Dendritic cell treated with granulocyte-macrophage colony-stimulating factor and Interleukin-4, amounts not matched to agents 40 ng/mL and 50 ng/mL, for 4 days (primary cell): ENCODE results near the gene TXN2.
"Not testable (repeated sequence)": the region's sequence is repeated elsewhere in the genome, so short reads cannot be mapped to it uniquely, and the experiment has no call there.

Source experiments
- H3K27ac Mint-ChIP-seq: one replicate; pipeline ENCODE4 v1.8.0; 2022; ENCODE audit warnings: mild to moderate bottlenecking, mixed read lengths
- H3K27me3 Mint-ChIP-seq: one replicate; pipeline ENCODE4 v1.8.0; 2022; ENCODE audit warnings: mild to moderate bottlenecking, mixed read lengths
- H3K36me3 Mint-ChIP-seq: one replicate; pipeline ENCODE4 v1.8.0; 2022; ENCODE audit warnings: low read depth, mixed read lengths
- H3K4me1 Mint-ChIP-seq: one replicate; pipeline ENCODE4 v1.8.0; 2022; ENCODE audit warnings: low read depth, mixed read lengths
- H3K4me3 Mint-ChIP-seq: one replicate; pipeline ENCODE4 v1.8.0; 2022; ENCODE audit warnings: mild to moderate bottlenecking, moderate library complexity, mixed read lengths
- H3K9me3 Mint-ChIP-seq: one replicate; pipeline ENCODE4 v1.8.0; 2022; ENCODE audit warnings: mixed read lengths
- intact Hi-C: fragments of 100-400 bp; cut with micrococcal nuclease; formaldehyde crosslinking; loops from one replicate; pipeline ENCODE4 v1.15.0; 2022

The TXN2 gene

GRCh38 chr22:36455571-36456463, 25.6 kb downstream of the TXN2 start:
- Mint-ChIP-seq H3K4me1 (peaks cover 46% of the 10 kb centered on the region), H3K27ac (peak overlapping the region; percentile 42), H3K27me3 (peaks cover 2% of the 10 kb centered on the region), H3K9me3 (no peaks in the 10 kb centered on the region), H3K4me3 (peak overlapping the region; percentile 20), H3K36me3 (no peaks in the 10 kb centered on the region)
- intact Hi-C loops: no loop called here

DNA sequence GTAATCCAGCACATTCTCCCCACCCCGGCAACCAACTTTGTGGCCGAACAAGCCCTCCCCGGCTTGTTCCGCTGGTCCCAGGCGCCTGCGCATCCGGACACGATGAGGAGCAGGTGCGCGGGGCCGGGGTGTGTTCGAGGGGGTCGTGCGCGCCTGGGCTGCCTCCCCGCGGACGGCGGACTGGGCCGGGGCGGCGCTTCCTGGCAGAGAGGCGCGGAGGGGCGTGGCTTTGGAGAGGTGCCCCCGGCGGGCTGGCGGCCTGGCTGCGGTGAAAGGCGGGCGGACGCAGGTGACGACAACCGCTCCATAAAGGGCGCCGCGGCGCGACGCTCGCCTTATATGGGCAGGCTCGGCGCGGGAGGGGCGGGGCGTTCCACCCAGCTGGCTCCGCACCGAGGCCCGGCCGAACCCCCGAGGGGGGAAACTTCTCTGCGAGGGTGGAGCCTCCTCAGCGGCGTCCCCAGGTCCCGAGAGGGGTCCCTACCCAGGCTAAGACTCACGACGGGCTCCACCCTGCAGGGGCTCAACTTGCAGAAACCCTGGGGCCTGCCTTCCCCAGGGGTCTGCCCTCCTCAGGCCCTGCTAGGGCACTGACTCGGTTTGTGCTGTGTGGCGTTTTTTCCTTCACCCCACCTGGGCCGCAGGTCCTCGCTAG, 26.4 kb downstream of the TXN2 start:
- Mint-ChIP-seq H3K4me3 (peak overlapping the region; percentile 68), H3K9me3 (no peaks in the 10 kb centered on the region), H3K27me3 (peaks cover 2% of the 10 kb centered on the region), H3K4me1 (peaks cover 47% of the 10 kb centered on the region), H3K27ac (peak overlapping the region; percentile 68), H3K36me3 (no peaks in the 10 kb centered on the region)
- intact Hi-C loops: loop anchor here (5.0 kb wide), 2 partner anchors 68 to 123 kb away; partner anchors contain the start of gene MYH9

DNA sequence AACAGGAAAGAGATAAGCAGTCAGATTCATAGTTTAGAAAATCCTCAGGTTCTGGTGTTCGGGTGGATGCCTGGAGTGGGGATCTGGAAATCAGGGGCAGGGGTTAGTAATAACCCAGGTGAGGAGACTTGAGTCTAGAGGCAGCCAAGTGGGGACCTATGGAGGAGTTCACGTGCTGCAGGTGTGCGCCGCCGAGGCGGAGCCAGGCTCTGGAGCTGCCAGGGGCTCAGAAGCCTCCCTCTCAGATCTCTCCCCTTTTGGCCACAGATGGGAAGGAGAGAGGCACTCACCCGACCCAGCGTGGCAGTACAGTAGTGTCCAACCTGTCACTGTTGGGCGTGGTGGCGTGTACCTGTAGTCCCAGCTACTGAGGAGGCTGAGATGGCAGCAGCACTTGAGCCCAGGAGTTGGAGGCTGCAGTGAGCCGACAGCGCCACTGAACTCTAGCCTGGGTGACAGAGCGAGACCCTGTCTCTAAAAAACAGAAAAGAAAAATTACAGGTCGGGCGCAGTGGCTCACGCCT, 27.5 kb downstream of the TXN2 start:
- Mint-ChIP-seq H3K4me1 (peaks cover 59% of the 10 kb centered on the region), H3K27me3 (peaks cover 2% of the 10 kb centered on the region), H3K27ac (no peak overlapping the region), H3K36me3 (no peaks in the 10 kb centered on the region), H3K4me3 (peak overlapping the region; percentile 68), H3K9me3 (no peaks in the 10 kb centered on the region)
- intact Hi-C loops: loop anchor here (5.0 kb wide), 2 partner anchors 67 to 122 kb away; partner anchors contain the start of gene MYH9

DNA sequence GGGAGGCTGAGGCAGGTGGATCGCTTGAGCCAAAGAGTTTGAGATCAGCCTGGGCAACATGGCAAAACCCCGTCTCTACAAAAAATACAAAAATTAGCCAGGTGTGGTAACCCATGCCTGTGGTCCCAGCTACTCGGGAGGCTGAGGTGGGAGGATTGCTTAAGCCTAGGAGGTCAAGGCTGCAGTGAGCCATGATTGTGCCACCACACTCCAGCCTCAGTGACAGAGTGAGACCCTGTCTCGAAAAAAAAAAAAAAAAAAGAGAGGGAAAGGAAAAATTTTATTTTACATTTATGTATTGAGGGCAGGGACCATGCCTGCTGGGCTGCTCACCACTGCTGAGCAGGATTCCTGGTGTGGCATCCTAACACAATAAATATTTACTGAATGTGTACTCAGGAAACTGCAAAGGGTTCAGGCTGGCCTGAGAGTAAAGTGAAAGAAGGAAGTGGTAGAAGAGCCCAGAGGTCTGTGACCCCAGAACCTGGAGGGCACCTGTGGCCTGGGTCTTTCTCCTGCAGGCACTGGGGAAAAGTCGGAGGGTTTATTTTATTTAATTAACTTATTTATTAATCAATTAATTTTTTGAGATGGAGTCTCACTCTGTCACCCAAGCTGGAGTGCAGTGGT, 28.3 kb downstream of the TXN2 start:
- intact Hi-C loops: loop anchor here (5.0 kb wide), 2 partner anchors 66 to 121 kb away; partner anchors contain the start of gene MYH9
- not testable (repeated sequence) for H3K4me3 Mint-ChIP-seq, H3K27ac Mint-ChIP-seq, H3K27me3 Mint-ChIP-seq, H3K36me3 Mint-ChIP-seq, H3K9me3 Mint-ChIP-seq
- peaks cover 62% of the 10 kb centered on the region for H3K4me1 Mint-ChIP-seq

DNA sequence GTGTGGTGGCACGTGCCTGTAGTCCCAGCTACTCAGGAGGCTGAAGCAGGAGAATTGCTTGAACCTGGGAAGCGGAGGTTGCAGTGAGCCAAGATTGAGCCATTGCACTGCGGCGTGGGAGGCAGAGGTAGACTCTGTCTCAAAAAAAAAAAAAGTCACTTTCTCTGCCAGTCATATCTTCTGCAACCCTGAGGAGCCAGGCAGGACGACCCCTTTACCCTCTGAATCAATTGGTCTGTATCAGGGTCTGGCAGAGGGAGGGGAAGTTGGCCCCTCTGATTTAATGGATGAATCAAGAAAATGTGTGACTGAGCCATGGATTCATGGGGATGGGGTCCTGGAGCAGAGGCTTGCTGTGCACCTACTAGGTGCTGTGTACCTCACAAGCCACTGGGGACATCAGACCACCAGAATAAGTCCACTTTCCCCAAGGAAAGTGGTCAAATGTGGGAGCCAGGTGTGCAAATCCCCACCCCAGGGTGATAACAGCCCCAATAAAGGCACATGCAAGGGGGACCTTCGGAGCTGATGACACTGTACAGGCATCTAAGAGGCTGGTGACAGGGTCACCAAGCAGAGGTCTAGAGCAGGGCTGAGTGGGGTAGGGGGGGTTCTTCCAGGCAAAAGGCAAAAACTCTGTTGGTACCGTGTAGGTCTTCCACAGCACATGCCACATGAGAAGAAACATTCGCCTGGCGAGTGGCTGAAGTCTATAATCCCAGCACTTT, 29.0 kb downstream of the TXN2 start:
- no peak overlapping the region for H3K4me3 Mint-ChIP-seq
- H3K9me3 Mint-ChIP-seq: no peaks in the 10 kb centered on the region
- peak overlapping the region; percentile 77 for H3K27ac Mint-ChIP-seq
- intact Hi-C loops: loop anchor here (5.0 kb wide), 2 partner anchors 65 to 120 kb away; partner anchors contain the start of gene MYH9
- no peaks in the 10 kb centered on the region for H3K36me3 Mint-ChIP-seq
- peaks cover 61% of the 10 kb centered on the region for H3K4me1 Mint-ChIP-seq
- H3K27me3 Mint-ChIP-seq: peaks cover 2% of the 10 kb centered on the region

DNA sequence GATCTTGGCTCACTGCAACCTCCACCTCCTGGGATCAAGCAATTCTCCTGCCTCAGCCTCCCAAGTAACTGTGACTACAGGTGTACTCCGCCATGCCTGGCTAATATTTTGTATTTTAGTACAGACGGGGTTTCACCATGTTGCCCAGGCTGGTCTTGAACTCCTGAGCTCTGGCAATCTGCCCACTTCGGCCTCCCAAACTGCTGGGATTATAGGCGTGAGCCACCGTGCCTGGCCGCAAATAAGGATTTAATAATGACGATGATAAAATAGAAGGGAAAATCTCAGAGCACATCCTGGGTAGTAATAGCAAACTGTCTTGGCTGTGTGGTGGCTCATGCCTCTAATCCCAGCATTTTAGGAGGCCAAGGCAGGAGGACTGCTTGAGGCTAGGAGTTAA, 30.5 kb downstream of the TXN2 start:
- H3K9me3 Mint-ChIP-seq, H3K4me3 Mint-ChIP-seq, H3K27me3 Mint-ChIP-seq, H3K36me3 Mint-ChIP-seq: not testable (repeated sequence)
- peak overlapping the region; percentile 77 for H3K27ac Mint-ChIP-seq
- intact Hi-C loops: loop anchor here (5.0 kb wide), 2 partner anchors 64 to 119 kb away; partner anchors contain the start of gene MYH9
- H3K4me1 Mint-ChIP-seq: peaks cover 57% of the 10 kb centered on the region

GRCh38 chr22:36449596-36450175, 31.8 kb downstream of the TXN2 start:
- H3K36me3 Mint-ChIP-seq: no peaks in the 10 kb centered on the region
- no peaks in the 10 kb centered on the region for H3K27me3 Mint-ChIP-seq
- H3K4me3 Mint-ChIP-seq: no peak overlapping the region
- intact Hi-C loops: loop anchor here (5.0 kb wide), 2 partner anchors 62 to 117 kb away; partner anchors contain the start of gene MYH9
- no peaks in the 10 kb centered on the region for H3K9me3 Mint-ChIP-seq
- H3K4me1 Mint-ChIP-seq: peaks cover 62% of the 10 kb centered on the region
- H3K27ac Mint-ChIP-seq: peak overlapping the region; percentile 27

DNA sequence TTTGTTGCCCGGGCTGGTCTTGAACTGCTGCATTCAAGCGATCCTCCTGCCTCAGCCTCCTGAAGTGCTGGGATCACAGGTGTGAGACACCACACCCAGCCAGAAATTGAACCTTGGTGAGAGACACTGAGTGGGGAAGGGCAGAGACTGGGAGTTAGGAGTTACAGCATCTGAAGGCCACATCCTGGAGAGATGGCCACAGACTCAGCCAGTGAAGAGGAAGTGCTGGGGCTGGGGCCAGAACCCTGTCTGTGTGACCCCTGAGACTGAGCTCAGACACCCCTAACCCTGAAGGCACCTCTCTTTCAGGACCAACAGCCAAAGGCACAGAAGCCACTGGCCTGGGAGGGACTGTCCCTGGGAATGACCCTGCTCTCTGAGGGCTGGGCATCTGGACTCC, 33.8 kb downstream of the TXN2 start:
- no peaks in the 10 kb centered on the region for H3K27me3 Mint-ChIP-seq
- no peaks in the 10 kb centered on the region for H3K9me3 Mint-ChIP-seq
- no peak overlapping the region for H3K27ac Mint-ChIP-seq
- H3K4me3 Mint-ChIP-seq: no peak overlapping the region
- intact Hi-C loops: no loop called here
- H3K36me3 Mint-ChIP-seq: no peaks in the 10 kb centered on the region
- peaks cover 67% of the 10 kb centered on the region for H3K4me1 Mint-ChIP-seq

DNA sequence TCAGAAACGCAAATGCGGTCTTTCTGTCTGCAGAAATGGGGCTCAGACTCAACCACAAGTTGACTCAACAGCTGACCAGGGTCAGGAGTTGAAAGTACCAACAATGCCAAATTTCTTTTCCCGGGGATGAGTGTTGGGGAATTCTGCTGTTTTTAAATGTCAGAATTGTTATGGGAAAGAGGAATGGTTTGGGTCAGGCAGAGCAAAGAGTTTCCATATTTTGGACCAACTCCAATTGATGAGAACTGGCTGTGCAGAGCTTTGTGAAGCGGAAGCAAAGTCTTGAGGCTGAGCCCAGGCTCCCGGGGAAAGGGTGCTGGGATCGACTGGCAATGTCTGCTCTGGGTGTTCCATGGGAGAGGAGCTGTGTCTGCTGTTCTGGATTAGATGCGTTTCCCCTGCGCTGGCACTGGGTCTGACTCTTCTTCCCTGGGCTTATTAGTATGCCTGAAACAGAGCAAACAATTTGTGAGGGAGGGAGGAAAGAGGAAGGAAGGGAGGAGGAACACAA, 36.2 kb downstream of the TXN2 start:
- no peaks in the 10 kb centered on the region for H3K9me3 Mint-ChIP-seq
- H3K27ac Mint-ChIP-seq: peak overlapping the region; percentile 30
- H3K36me3 Mint-ChIP-seq: no peaks in the 10 kb centered on the region
- no peaks in the 10 kb centered on the region for H3K27me3 Mint-ChIP-seq
- H3K4me3 Mint-ChIP-seq: no peak overlapping the region
- intact Hi-C loops: no loop called here
- H3K4me1 Mint-ChIP-seq: peaks cover 66% of the 10 kb centered on the region

DNA sequence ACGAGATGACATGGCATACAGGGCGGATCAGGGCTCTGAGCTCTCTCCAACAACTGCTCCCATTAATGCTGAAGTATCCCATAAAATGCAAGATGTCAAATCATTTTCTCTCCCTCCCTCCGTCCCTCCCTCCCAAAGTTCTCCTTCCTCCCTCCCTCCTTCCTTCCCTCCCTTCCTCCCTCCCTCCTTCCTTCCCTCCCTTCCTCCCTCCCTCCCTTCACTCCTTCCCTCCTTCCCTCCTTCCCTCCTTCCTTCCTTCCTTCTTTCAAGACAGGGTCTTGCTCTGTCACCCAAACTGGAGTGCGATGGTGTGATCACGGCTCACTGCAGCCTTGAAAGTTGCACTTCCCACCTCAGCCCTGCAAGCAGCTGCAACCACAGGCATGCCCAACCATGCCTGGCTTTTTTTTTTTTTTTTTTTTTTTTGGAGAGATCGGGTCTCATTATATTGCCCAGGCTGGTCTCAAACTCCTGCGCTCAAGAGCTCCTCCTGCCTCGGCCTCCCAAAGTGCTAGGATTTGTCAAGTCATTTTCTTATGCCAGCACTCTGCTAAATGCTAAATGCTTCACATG, 38.2 kb downstream of the TXN2 start:
- H3K27me3 Mint-ChIP-seq: no peaks in the 10 kb centered on the region
- no peak overlapping the region for H3K4me3 Mint-ChIP-seq
- H3K9me3 Mint-ChIP-seq: no peaks in the 10 kb centered on the region
- intact Hi-C loops: no loop called here
- H3K4me1 Mint-ChIP-seq: peaks cover 57% of the 10 kb centered on the region
- no peaks in the 10 kb centered on the region for H3K36me3 Mint-ChIP-seq
- peak overlapping the region; percentile 46 for H3K27ac Mint-ChIP-seq

GRCh38 chr22:36442506-36443197, 38.8 kb downstream of the TXN2 start:
- Mint-ChIP-seq H3K27me3 (no peaks in the 10 kb centered on the region), H3K4me3 (no peak overlapping the region), H3K27ac (no peak overlapping the region), H3K9me3 (no peaks in the 10 kb centered on the region), H3K4me1 (peaks cover 54% of the 10 kb centered on the region), H3K36me3 (no peaks in the 10 kb centered on the region)
- intact Hi-C loops: no loop called here

- H3K4me1 Mint-ChIP-seq: peaks cover 54% of the 10 kb centered on the region
These were observed 40.9 kb downstream of the TXN2 start for GRCh38 chr22:36440429-36441002.

More at GRCh38 chr22:36440429-36441002, 40.9 kb downstream of the TXN2 start:
- Mint-ChIP-seq H3K27me3 (peaks cover 8% of the 10 kb centered on the region), H3K27ac (peak overlapping the region; percentile 25), H3K36me3 (no peaks in the 10 kb centered on the region), H3K9me3 (no peaks in the 10 kb centered on the region), H3K4me3 (no peak overlapping the region)
- intact Hi-C loops: no loop called here
